ENCODE measurements around the gene RGS19.

DNA sequence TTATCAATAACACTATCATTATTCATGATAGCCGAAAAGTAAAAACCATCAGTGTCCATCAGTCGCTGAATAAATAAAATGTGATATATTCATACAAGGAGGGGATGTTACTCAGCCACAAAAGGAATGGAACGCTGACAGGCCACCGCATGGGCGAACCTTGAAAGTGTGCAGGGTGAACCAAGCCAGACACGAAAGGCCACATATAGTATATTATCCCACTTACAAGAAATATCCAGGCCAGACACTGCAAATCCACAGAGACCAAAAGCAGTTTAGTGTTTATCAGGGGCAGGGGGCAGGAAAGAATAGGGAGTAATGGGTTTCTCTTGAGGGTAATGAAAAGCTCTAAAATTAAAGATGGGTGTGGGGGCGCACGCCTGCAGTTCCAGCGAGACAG, 35.5 kb downstream of the RGS19 start:
- TF ChIP-seq, protein P1, sequence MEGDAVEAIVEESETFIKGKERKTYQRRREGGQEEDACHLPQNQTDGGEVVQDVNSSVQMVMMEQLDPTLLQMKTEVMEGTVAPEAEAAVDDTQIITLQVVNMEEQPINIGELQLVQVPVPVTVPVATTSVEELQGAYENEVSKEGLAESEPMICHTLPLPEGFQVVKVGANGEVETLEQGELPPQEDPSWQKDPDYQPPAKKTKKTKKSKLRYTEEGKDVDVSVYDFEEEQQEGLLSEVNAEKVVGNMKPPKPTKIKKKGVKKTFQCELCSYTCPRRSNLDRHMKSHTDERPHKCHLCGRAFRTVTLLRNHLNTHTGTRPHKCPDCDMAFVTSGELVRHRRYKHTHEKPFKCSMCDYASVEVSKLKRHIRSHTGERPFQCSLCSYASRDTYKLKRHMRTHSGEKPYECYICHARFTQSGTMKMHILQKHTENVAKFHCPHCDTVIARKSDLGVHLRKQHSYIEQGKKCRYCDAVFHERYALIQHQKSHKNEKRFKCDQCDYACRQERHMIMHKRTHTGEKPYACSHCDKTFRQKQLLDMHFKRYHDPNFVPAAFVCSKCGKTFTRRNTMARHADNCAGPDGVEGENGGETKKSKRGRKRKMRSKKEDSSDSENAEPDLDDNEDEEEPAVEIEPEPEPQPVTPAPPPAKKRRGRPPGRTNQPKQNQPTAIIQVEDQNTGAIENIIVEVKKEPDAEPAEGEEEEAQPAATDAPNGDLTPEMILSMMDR (IDR thresholded peaks at IDR 0.05), result no peak
- TF ChIP-seq POLR2AphosphoS5 (IDR thresholded peaks at IDR 0.05) (no peak), POLR2A (IDR thresholded peaks at IDR 0.05) (no peak), EP300 (IDR thresholded peaks at IDR 0.05) (no peak)

Data from gastroesophageal sphincter (tissue), 3 donors.